Mesenchymal stem cell (in vitro differentiated cells and primary cell): ENCODE results near the gene PSIP1.

ENCODE experiments used
- DNase-seq: peaks from one replicate; pipeline ENCODE4 v3.0.0-alpha.2; 2013
- H2AFZ ChIP-seq: one replicate; pipeline ENCODE4 v1.6.1; 2013; ENCODE audit warnings: low read depth, mild to moderate bottlenecking, control low read depth, inconsistent platforms, low read length, moderate library complexity
- H2AK5ac ChIP-seq: 2 replicates; pipeline ENCODE4 v1.6.1; 2013; ENCODE audit warnings: low read length, moderate library complexity, mild to moderate bottlenecking, inconsistent platforms; ENCODE audit not compliant: severe bottlenecking
- H2BK120ac ChIP-seq: one replicate; pipeline ENCODE4 v1.6.1; 2013; ENCODE audit warnings: low read depth, mild to moderate bottlenecking, inconsistent platforms, low read length, moderate library complexity
- H2BK12ac ChIP-seq, 2 experiments: one replicate each; pipeline ENCODE4 v1.6.1; 2013; ENCODE audit warnings: inconsistent platforms in 2 of 2, low read length in 2 of 2, mild to moderate bottlenecking in 2 of 2, moderate library complexity in 2 of 2, control low read depth in 1 of 2
- H2BK15ac ChIP-seq: one replicate; pipeline ENCODE4 v1.6.1; 2013; ENCODE audit warnings: mild to moderate bottlenecking, low read depth, inconsistent platforms; ENCODE audit not compliant: poor library complexity, severe bottlenecking
- H2BK5ac ChIP-seq: 2 replicates; pipeline ENCODE4 v1.6.1; 2013; ENCODE audit warnings: low read depth, mild to moderate bottlenecking, low read length, control low read depth, inconsistent platforms; ENCODE audit not compliant: poor library complexity, severe bottlenecking
- H3K14ac ChIP-seq, 2 experiments: one replicate each; pipeline ENCODE4 v1.6.1; 2013; ENCODE audit warnings: inconsistent platforms in 2 of 2, low read length in 2 of 2, control low read depth in 1 of 2, mild to moderate bottlenecking in 1 of 2, moderate library complexity in 1 of 2
- H3K18ac ChIP-seq, 2 experiments: one replicate each; pipeline ENCODE4 v1.6.1; 2013; ENCODE audit warnings: inconsistent platforms in 2 of 2, low read length in 2 of 2, control low read depth in 1 of 2, low read depth in 1 of 2, mild to moderate bottlenecking in 1 of 2
- H3K23ac ChIP-seq, 2 experiments: one replicate each; pipeline ENCODE4 v1.6.1; 2013; ENCODE audit warnings: inconsistent platforms in 2 of 2, low read length in 2 of 2, mild to moderate bottlenecking in 2 of 2, moderate library complexity in 2 of 2, control low read depth in 1 of 2
- H3K27ac ChIP-seq: 2 replicates; pipeline ENCODE4 v1.5.1; 2013; ENCODE audit warnings: mild to moderate bottlenecking, moderate library complexity, low read length, control low read depth, inconsistent platforms; ENCODE audit not compliant: poor library complexity, severe bottlenecking
- H3K27me3 ChIP-seq, 2 experiments: 2 replicates each; pipeline versions ENCODE4 v1.6.1 to v1.7.0; 2013; ENCODE audit warnings: low read length in 2 of 2, mild to moderate bottlenecking in 2 of 2, moderate library complexity in 2 of 2, control low read depth in 1 of 2, inconsistent platforms in 1 of 2; ENCODE audit not compliant: control insufficient read depth in 1 of 2, insufficient read depth in 1 of 2
- H3K36me3 ChIP-seq, 2 experiments: 2 replicates each; pipeline versions ENCODE4 v1.6.1 to v1.7.0; 2013; ENCODE audit warnings: low read length in 2 of 2, control low read depth in 1 of 2, inconsistent platforms in 1 of 2, low read depth in 1 of 2, mild to moderate bottlenecking in 1 of 2; ENCODE audit not compliant: insufficient read depth in 2 of 2, control insufficient read depth in 1 of 2
- H3K4ac ChIP-seq, 2 experiments: one replicate each; pipeline ENCODE4 v1.6.1; 2013; ENCODE audit warnings: inconsistent platforms in 2 of 2, low read length in 2 of 2, mild to moderate bottlenecking in 2 of 2, moderate library complexity in 2 of 2, control low read depth in 1 of 2, low read depth in 1 of 2
- H3K4me1 ChIP-seq: 2 replicates; pipeline ENCODE4 v1.6.1; 2013; ENCODE audit warnings: low read depth, low read length, control low read depth; ENCODE audit not compliant: control insufficient read depth, insufficient read depth
- H3K4me2 ChIP-seq: 2 replicates; pipeline ENCODE4 v1.6.1; 2013; ENCODE audit warnings: low read length, mild to moderate bottlenecking, inconsistent platforms; ENCODE audit not compliant: poor library complexity, severe bottlenecking
- H3K4me3 ChIP-seq, 2 experiments: 2 replicates each; pipeline versions ENCODE4 v1.5.1 to v1.7.0; 2013; ENCODE audit warnings: low read length in 2 of 2, mild to moderate bottlenecking in 2 of 2, control low read depth in 1 of 2, low read depth in 1 of 2; ENCODE audit not compliant: insufficient read depth in 1 of 2
- H3K79me1 ChIP-seq: replicated peaks from 2 replicates; pipeline ENCODE4 v1.6.1; 2013; ENCODE audit warnings: mild to moderate bottlenecking, control low read depth, low read length, inconsistent platforms; ENCODE audit not compliant: poor library complexity, severe bottlenecking
- H3K9ac ChIP-seq: 2 replicates; pipeline ENCODE4 v1.7.0; 2013; ENCODE audit warnings: mild to moderate bottlenecking, low read length, moderate library complexity
- H3K9me3 ChIP-seq: 2 replicates; pipeline ENCODE4 v1.7.0; 2013; ENCODE audit warnings: mild to moderate bottlenecking, low read length; ENCODE audit not compliant: control insufficient read depth
- H4K8ac ChIP-seq: one replicate; pipeline ENCODE4 v1.6.1; 2013; ENCODE audit warnings: inconsistent platforms, mild to moderate bottlenecking, low read length, moderate library complexity
- H4K91ac ChIP-seq: one replicate; pipeline ENCODE4 v1.6.1; 2013; ENCODE audit warnings: mild to moderate bottlenecking, low read length, inconsistent platforms
- WGBS: methylation state at CpG from one replicate; pipeline ENCODE4 v1.1.7; 2013; ENCODE audit warnings: mixed read lengths; 5-methylcytosine and 5-hydroxymethylcytosine counted together

The PSIP1 gene

GRCh38 chr9:15422372-15423230 lies 88.2 kb downstream of the PSIP1 start, which contains the start of gene SNAPC3:
TSS of gene SNAPC3 (plus strand) at chr9:15422876. CDS start at chr9:15422880, 4 bp downstream.
- H2BK5ac ChIP-seq = no peak within 1 kb of the TSS
- H2BK120ac ChIP-seq = peak within 1 kb of the TSS; percentile 64
- H3K9me3 ChIP-seq = no peaks in the 10 kb centered on the region
- peak; percentile 95 for DNase-seq
- H2BK15ac ChIP-seq = peak within 1 kb of the TSS; percentile 97
- no peak within 1 kb of the TSS for H3K23ac ChIP-seq
- H3K27ac ChIP-seq = peak within 1 kb of the TSS; percentile 52
- peak within 1 kb of the TSS; percentile 94 for H3K9ac ChIP-seq
- H3K4me2 ChIP-seq = peak within 1 kb of the TSS; percentile 49
- H3K4ac ChIP-seq = peak within 1 kb of the TSS; percentile 38 to 76
- peak within 1 kb of the TSS; percentile 52 for H4K91ac ChIP-seq
- peak within 1 kb of the TSS; percentile 27 for H2AK5ac ChIP-seq
- peak within 1 kb of the TSS; percentile 88 to 93 for H3K4me3 ChIP-seq
- H3K79me1 ChIP-seq = peaks cover 2% of the 10 kb centered on the region
- peaks cover 7% of the 10 kb centered on the region for H3K4me1 ChIP-seq
- no peaks in the 10 kb centered on the region for H3K27me3 ChIP-seq
- peak within 1 kb of the TSS; percentile 47 for H2AFZ ChIP-seq
- no peak within 1 kb of the TSS for H2BK12ac ChIP-seq
- peaks cover 12 to 29% of the 10 kb centered on the region in 2 experiments for H3K36me3 ChIP-seq
- peak within 1 kb of the TSS; percentile 62 for H4K8ac ChIP-seq
- peak within 1 kb of the TSS; percentile 47 to 85 for H3K18ac ChIP-seq
- under 1% methylated on average over 69 of the region's 70 CpGs for WGBS
- H3K14ac ChIP-seq = peak within 1 kb of the TSS in 1 of 2 experiments; percentile 94

- peak overlapping the region; percentile 88 to 93 for H3K4me3 ChIP-seq
- no peaks in the 10 kb centered on the region for H3K9me3 ChIP-seq
- peak overlapping the region; percentile 49 for H3K4me2 ChIP-seq
- no peak overlapping the region for H2BK120ac ChIP-seq
- H3K4ac ChIP-seq = peak overlapping the region in 1 of 2 experiments; percentile 76
- H2BK15ac ChIP-seq = no peak overlapping the region
- peak overlapping the region; percentile 12 for H4K91ac ChIP-seq
- peak overlapping the region; percentile 94 for H3K9ac ChIP-seq
- peak overlapping the region in 1 of 2 experiments; percentile 26 for H3K14ac ChIP-seq
- no peak overlapping the region for H2BK12ac ChIP-seq
- peak overlapping the region; percentile 62 for H4K8ac ChIP-seq
- no peak for DNase-seq
- no peak overlapping the region for H3K23ac ChIP-seq
- H2BK5ac ChIP-seq = no peak overlapping the region
- no peaks in the 10 kb centered on the region for H3K27me3 ChIP-seq
- peak overlapping the region; percentile 27 for H2AK5ac ChIP-seq
- H3K27ac ChIP-seq = peak overlapping the region; percentile 52
- peak overlapping the region; percentile 41 to 79 for H3K18ac ChIP-seq
- peaks cover 9 to 23% of the 10 kb centered on the region in 2 experiments for H3K36me3 ChIP-seq
- H2AFZ ChIP-seq = no peak overlapping the region
- peaks cover 2% of the 10 kb centered on the region for H3K79me1 ChIP-seq
- 80% methylated on average over 4 of the region's 9 CpGs for WGBS
- peaks cover 7% of the 10 kb centered on the region for H3K4me1 ChIP-seq
These were observed 88.8 kb downstream of the PSIP1 start for GRCh38 chr9:15421990-15422371.

- H3K4me2 ChIP-seq = no peak overlapping the region
- H2AFZ ChIP-seq = no peak overlapping the region
- H3K4me1 ChIP-seq = peaks cover 7% of the 10 kb centered on the region
- H2BK5ac ChIP-seq = no peak overlapping the region
- no peak overlapping the region for H3K18ac ChIP-seq
- H3K14ac ChIP-seq = no peak overlapping the region
- peaks cover 2% of the 10 kb centered on the region for H3K79me1 ChIP-seq
- no peak overlapping the region for H3K27ac ChIP-seq
- no peak overlapping the region for H2BK15ac ChIP-seq
- H3K36me3 ChIP-seq = peaks cover 9 to 21% of the 10 kb centered on the region in 2 experiments
- H3K9ac ChIP-seq = peak overlapping the region; percentile 94
- no peaks in the 10 kb centered on the region for H3K27me3 ChIP-seq
- H2BK120ac ChIP-seq = no peak overlapping the region
- no peak overlapping the region for H2BK12ac ChIP-seq
- H3K23ac ChIP-seq = no peak overlapping the region
- H4K91ac ChIP-seq = no peak overlapping the region
- DNase-seq = no peak
- H3K4me3 ChIP-seq = peak overlapping the region in 1 of 2 experiments; percentile 93
- peak overlapping the region; percentile 62 for H2AK5ac ChIP-seq
- whole genome bisulfite sequencing = 88% methylated on average over 6 of the region's 6 CpGs
- no peaks in the 10 kb centered on the region for H3K9me3 ChIP-seq
- H3K4ac ChIP-seq = no peak overlapping the region
- H4K8ac ChIP-seq = no peak overlapping the region
These were observed 89.2 kb downstream of the PSIP1 start for GRCh38 chr9:15421532-15421931.

GRCh38 chr9:15420796-15421195 lies 90.0 kb downstream of the PSIP1 start:
- Histone ChIP-seq H2BK15ac (no peak overlapping the region), H3K27ac (no peak overlapping the region), H3K79me1 (peaks cover 2% of the 10 kb centered on the region), H4K91ac (no peak overlapping the region), H2AFZ (no peak overlapping the region), H3K4ac (no peak overlapping the region), H4K8ac (no peak overlapping the region), H2BK5ac (no peak overlapping the region), H2BK12ac (no peak overlapping the region), H3K27me3 (no peaks in the 10 kb centered on the region), H2BK120ac (no peak overlapping the region), H3K9ac (no peak overlapping the region), H3K4me3 (no peak overlapping the region), H3K4me1 (peaks cover 7% of the 10 kb centered on the region), H3K23ac (no peak overlapping the region), H3K14ac (no peak overlapping the region), H3K9me3 (no peaks in the 10 kb centered on the region), H3K36me3 (peaks cover 5 to 13% of the 10 kb centered on the region in 2 experiments), H3K4me2 (no peak overlapping the region), H2AK5ac (no peak overlapping the region), H3K18ac (no peak overlapping the region)
- WGBS = 72% methylated on average over 4 of the region's 5 CpGs
- no peak for DNase-seq
